Iris pigment epithelial cell (primary cell): ENCODE measurements around the gene MOSMO.

Experiments used
- DNase-seq: peaks from one replicate; pipeline ENCODE4 v3.0.0-alpha.2; 2011; ENCODE audit warnings: low read depth

Gene MOSMO

DNA sequence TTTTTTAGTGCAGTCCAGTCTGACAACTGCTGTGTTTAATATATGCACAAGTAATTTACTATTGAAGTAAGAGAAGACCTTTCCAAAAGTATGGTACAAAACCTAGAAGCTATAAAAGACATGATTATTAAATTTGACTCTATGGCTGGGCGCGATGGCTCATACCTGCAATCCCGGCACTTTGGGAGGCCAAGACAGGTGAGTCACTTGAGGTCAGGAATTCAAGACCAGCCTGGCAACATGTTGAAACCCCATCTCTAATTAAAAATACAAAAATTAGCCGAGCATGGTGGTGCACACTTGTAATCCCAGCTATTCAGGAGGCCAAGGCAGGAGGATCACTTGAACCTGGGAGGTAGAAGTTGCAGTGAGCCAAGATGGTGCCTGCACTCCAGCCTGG lies 43.1 kb downstream of the MOSMO start:
- DNase-seq: no peak

DNA sequence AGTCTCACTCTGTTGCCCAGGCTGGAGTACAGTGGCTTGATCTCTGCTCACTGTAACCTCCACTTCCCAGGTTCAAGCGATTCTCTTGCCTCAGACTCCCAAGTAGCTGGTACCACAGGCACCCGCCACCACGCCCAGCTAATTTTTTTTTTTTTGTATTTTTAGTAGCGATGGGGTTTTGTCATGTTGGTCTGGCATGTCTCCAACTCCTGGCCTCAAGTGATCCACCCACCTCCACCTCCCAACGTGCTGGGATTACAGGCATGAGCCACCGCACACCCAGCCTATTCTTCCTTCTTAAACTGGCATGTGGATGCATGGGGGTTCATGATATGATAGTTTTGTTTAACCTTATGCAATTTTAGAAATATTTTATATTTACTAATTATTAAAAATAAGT lies 45.1 kb downstream of the MOSMO start:
- no peak for DNase-seq

DNA sequence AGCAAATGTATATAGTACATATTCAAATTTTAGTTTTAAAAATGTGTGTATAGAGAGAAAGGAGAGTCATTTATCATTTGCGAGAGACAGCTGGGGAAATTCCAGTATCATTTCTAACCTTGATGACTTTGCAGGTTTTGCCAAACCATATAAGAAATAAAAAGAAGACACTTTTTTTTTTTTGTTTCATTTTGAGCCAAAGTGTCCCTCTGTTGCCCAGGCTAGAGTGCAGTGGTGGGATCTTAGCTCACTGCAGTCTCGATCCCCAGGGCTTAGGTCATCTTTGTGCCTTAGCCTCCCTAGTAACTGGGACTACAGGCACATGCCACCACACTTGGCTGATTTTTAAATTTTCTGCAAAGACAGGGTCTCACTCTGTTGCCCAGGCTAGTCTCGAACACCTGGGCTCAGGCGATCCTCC lies 46.0 kb downstream of the MOSMO start:
- no peak for DNase-seq

DNA sequence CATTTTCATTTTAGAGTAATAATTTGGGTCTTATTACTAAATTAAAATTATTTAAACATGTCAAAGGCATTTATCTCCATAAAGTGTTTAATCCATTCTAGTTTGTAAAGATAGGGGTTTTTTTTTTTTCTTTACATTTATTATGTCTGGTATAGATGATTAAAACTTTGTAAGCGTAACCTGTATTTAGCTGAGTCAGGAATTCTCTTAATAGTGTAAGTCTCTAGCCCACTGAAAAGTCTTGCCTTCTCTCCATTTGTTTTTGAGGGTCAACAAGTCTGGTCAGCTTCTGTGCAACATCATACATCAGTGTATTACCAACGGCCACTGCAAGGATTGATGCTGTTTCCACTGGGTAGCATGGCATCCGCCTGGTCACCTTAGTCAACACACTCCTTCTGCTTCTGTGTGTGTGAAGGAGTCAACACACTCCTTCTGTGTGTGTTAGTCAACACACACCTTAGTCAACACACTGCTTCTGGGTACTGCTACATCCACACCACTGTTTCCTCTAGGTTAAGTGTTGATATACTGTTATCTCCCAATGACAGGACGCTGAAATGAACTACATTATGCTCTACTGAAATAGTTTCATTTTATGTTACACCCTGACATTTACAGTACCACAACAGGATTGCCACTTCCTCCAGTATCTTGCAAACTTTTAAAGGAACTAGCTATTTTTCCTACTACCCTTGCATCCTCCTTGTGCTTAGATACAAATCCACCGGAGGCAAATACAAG lies 47.1 kb downstream of the MOSMO start:
- no peak for DNase-seq

DNA sequence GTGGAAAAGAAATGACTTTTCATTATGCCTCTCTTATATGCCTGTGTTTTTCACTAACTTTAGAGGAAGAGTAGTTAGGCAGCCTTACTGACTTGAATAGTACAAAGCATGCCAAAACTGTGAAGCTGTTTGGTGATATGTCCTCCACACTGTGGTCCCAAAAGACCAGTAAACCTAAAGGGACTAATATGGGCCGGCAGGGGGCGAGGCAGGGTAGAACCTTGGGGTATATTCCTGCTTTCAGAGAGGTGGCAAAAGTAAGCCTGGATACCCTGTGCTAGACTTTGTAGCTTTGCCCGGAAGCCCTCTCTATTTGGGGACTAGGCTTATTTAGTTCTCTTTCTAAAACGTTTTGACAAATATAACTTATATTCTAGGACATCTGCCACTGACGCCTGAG lies 48.0 kb downstream of the MOSMO start:
- no peak for DNase-seq

DNA sequence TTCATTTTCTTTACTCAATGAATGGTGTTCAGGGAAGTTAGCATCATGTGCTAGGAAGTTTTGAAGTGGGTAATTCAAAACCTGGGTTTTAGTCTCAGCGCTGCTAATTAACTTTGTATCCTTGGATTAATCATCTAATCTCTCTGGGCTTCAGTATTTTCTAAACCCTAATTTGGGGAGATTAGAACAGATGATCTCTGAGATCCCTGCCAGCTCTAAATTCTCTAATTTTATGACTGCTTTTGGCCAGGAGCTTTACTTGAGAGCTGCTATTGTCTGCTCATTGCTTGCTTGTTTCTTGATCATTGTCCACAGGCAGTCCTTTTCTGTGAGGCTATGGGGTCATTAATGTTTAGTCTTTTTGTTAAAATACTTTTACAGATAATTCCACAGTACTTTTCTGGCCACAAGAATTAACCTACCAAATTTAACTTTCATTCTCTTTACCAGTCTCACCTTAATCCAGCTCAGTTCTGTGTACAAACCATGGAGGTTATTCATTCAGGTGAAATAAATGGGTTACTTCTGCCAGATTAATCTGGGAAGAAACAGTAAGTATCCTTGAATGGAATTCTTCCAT lies 56.1 kb downstream of the MOSMO start:
- no peak for DNase-seq

DNA sequence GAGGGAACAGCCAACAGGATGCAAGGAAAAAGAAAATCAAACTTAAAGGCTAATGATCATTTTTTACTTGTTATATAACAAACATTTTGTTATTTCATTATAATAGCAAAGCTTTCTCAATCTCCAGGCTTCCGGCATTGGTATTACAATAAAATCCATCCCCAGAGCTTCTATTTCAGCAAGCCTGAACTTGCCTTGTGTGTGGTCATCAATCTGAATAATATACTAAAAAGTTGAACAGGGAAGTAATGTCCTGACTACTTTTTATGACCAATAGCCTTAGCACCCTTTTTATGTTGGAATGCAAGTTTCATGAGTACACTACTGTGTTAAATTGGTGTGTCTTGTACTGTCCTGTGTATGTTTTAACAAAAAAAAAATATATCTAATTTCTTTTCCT lies 57.3 kb downstream of the MOSMO start:
- DNase-seq: no peak

DNA sequence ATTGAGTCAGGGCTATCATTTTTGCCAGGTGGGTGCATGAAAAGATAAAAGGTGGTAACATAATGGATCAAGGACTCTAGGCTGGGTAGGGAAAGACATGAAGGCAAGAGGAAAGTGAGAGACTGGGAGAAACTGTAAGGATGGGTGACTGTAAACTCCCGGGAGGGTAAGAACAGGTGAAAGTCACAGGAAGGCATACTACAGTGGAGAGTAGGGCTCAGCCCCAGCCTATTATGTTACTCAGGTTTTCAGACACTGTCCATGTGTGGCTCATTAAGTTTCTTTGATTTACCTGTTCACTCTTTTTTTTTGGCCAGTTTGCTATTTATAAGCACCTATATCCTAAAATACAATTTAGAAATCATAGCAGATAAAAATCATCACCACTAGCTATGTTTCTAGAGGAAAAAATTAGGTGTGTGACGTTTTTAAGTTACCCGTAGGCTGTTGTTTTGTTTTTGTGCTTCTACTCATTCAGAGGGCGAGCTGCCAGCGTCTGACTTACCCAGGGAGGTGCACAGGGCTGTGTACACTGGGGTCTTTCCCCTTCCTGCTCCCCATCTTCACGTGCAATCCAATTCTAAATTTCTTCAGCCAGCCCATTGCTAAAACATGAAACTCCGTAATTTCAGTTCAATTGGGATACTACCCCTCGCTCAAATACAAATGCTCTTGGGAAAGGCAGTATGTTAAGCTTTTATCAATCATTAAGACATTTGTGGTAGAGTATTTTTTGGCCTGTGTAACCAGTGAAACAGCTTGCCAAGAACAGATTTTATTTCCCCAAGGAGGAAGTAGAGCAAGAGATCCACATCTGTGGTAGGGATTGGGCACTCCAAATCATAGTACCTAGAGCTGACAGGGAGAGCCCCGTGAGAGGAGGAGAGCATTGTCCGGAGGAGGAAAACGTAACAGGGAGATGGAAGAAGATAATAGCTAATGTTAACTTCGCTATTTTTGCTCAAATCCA lies 62.7 kb downstream of the MOSMO start:
- DNase-seq: peak; percentile 48

DNA sequence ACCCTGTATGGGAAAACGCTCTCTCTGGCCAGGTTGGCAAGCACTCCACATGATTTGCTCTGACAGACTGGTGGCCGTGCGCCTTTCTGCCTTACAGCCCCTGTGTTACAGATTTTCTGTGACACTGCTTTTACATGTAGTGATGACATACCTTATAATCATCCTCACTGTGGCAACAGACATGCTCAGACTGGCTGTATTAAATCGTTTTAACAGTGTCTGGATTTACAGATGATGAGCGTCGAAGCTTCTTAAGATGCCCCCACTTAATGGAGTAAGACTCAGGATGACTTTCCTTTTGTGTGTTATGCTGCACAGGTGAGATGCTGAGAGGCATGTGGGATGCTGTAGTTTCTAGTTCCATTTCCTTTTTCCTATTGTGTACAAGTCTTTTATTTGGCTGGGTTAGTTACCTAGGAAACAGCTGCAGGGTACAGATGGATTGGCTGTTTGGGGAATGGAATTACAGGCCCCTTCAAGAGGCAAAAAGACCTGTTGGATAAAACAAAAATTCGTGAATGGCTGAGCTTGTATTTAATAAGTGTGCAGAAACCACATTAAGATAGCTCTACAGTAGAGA lies 63.5 kb downstream of the MOSMO start:
- no peak for DNase-seq

DNA sequence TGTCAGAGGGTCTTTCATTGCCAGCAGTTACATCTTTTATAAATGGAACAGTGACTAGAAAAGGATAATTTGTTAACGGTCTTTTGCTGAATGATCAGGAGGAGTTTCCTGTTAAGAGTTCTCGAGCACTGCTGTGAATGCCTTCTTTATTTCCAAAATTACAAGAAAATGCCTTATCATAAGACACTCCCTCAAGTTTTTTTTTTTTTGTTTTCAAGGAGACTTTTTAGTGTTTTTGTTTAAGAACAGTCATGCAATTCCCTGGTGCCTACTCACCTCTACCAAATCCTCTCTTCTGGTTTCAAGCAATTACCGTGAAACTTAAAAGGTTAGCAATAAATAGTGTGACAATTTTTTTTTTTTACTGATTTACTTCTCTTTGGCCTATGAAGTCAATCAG lies 65.4 kb downstream of the MOSMO start:
- peak; percentile 36 for DNase-seq

DNA sequence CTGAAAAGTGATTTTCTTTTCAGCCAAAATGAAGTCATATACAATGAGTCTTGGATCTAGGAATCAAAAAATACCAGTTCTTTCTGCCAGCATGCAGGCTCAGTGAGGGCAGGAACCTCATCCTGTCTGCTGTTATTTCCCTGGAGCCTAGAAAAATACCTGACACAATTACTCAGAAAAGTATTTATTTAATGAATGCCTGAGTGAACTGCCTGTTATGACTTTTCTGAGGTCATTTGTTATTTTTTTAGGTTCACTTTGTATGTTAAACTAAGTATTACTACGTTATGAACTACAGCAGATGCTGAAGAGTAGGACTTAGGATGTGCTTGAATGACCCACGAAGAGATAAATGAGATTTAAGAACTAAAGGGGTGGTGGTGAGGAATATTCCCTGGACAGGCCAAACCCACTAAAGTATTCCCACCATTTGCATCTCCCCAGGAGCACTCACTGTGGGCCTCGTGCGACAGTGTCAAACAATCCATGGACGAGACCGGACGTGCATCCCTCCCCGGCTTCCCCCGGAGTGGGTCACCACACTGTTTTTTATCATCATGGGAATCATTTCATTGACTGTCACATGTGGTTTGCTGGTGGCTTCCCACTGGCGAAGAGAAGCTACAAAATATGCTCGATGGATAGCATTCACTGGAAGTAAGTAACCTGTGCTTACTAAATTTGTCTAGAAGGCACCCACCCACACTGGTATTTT lies 67.3 kb downstream of the MOSMO start:
- peak; percentile 73 for DNase-seq

DNA sequence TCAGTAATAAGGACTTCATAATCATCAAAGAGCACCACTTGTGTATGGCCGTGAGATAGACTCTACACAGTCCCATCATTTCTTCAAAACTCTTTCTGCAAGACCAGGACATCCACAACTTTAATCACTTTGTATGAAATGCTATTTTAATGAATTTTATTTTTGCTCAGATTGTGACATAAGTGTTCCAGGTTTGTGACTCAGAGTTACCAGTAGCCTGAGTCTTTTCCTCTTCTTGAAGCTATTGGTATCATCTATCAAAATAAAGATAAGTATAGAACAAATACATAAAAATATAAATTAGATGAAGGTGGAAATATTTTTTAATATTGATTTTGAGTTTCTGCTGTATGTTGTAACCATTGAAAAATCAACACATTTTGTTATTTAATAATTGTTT lies 67.9 kb downstream of the MOSMO start:
- peak; percentile 50 for DNase-seq

DNA sequence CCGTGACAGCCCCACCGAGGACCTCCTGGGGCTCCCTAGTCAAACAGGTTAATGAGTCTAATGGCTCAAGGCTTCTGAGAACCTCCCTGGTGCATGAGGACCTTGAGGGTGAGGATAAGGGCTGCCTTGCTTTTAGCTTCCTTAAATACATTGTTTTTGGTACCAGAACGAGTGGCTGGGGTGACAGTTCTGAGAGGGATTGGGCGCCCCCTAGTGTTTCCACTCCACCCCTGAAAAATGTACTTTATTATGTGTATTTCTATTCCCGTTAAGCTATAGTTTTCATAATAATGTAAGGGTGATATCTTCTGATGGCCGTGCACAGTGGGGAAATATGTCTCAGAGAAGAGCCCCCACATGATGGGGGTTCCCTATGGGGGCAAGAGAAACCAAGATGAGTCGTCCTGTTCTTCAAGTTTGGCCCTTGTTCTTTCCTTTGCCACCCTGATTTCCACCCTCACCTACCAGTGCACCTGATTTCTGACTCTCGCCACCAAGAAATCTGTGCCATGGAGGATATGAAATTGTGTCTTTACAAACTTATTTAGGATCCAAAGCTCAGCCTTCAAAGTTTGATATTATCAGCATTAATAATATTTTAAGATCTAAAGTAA lies 69.9 kb downstream of the MOSMO start:
- peak; percentile 65 for DNase-seq

DNA sequence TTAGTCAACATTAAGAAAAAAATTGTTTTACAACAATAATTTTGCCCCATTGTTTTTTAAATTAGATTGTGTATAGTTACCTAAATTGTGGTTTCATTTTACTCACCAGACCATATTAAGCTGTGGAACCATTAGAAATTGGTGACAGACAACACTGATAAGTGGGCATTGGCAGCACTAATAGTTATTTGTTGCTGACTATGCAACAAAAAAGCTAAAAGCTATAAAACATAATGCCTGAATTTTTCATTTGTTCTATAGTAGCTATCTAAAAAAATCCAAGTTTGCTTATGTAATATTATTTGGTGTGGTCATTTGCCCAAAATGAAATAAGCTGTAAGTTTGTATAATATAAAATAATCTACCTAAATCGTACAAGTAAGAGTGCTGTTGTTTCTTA lies 70.7 kb downstream of the MOSMO start:
- no peak for DNase-seq

DNA sequence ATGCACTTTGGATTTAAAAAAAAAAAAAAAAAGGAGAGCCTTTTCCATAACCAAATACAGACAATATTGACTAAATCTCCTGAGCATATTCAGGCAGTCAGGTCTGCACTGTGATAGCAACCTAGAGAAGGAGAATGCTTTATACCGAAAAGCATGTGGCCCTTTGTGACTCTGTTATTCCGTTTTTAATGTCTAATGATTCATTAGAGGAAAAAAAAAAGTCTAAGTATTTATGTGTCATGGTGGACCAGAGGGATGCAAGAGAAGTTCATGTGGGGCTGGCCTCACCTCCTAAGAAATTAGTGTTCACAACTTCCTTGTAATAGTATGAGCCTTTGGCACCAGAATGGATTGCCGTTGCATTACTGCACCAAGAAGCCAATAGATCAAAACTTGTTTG lies 73.1 kb downstream of the MOSMO start:
- DNase-seq: no peak

DNA sequence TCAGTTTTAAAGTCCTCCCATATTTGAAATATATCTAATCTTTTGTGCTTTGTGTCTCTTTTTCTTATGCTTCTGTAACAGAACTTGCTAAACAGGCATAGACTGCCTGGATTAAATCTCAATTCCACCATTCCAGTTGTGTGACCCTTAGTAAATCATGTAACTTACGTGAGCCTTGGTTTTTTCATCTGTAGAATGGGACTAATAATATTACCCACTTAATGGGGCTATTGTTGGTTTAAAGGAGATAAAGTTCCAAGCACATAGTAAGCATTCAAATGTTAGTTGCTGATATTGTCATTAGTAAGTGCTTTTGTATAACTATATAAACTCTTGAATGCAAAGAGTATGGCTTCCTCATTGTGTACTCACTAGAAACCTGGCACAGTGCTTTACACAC lies 78.5 kb downstream of the MOSMO start:
- DNase-seq: no peak

DNA sequence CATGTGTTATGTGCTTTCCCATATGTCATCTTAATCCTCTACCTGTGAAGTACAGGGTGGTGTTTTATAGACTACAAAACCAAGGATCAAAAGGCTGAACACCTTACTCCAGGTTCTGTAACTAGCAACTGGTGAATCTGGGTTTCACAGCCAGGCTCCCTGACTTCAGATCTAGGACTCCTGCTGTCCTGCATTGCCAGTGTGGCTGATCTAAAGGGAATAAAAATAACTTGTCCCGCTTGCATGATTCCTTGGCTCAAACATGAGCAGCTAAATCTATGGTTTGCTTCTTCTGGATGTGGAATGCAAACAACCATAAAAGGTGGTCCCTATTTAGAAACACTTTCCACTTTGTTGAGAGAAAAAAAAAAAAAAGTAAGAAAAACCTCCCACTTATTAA lies 80.7 kb downstream of the MOSMO start:
- no peak for DNase-seq

DNA sequence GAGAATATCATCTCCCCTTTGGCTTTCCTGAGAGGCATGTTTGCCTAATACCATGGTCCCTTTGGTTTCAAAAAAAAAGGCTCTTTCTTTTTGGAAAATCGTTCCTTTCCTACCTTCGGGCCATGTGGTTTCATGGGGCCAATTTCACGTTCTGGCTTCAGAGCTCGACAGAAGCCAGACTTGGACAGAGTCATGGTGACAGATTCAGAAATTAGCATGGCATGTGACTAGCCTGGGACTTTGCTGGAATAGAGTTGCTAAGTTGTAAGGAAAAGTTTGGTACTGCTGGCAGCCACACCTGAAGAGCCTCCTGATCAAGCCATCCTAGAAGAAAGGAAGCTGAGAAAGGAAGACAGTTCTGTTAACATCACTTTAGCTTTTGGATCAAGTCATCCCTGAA lies 82.0 kb downstream of the MOSMO start:
- DNase-seq: no peak

DNA sequence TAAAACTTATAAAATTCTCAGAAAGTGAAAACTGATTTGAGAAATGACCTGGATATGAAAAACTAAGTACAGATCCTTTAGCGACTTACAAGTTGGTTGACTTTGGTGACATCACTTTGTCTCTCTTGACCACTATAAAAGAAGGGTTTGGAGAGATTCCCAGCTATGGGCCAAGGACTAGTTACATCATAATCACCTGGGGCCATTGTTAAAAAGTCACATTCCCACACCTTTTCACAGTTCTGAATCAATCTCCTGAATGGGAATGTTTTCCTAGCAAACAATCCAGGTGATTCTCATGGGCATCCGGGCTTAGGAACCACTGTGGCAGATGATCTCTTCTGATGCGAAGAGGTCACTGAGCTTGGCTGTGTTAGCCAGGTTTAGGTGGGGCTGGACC lies 83.8 kb downstream of the MOSMO start:
- no peak for DNase-seq

DNA sequence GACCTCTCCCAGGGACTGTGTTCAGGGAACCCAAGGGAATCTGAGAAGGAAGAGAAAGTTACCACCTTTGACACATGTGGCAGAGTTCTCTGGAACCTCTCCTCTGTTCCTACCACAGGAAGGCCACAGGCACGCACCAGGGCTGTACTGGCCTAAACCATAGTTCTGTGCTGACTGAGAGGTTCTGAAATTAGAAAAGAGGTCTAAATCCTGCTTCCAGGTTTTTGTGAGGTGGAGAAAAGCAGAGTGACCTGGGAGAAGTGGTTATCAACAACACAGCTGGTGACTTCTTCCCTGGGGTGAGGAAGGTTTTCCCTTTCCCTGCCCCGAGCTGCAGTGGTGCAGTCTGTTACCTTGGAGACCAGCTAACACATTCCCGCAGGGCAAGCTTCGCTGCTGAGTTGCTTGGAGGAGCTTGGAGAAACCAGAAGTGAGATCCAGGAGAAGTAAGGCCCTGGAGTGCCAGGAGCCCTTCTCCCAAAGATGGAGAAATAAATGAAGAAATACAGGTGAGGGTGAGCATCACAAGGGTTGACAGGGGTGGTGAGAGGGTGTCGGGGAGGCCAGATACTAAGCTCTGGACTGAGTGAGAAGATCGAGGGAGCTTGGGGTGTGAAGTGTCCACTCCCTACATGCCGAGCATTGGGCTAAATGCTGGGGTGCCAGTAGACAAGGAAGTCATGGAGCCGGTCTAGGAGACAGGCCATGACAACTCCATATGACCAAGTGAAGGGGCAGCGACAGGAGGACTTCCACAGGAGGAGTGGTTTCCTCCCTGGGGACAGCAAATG lies 84.4 kb downstream of the MOSMO start, which contains the start of gene VWA3A:
VWA3A (plus strand) TSS at position 399 of the 791 bp plus-strand sequence; CDS start at position 496, 97 bp downstream.
- peak; percentile 46 for DNase-seq
